Neural cell (in vitro differentiated cells): Measurements from ENCODE around the gene BRD9. TPM values are rescaled to one million over a fixed set of nuclear protein-coding genes. Genes with fewer than 3 reads are reported as not detected.

ENCODE experiments used
- H2AFZ ChIP-seq: fragments of 200-600, 300-800 bp; sonication (generic), shearing (Covaris generic); 2 replicates; pipeline ENCODE4 v1.6.0; 2014; ENCODE audit warnings: low read depth, mild to moderate bottlenecking, antibody characterized with exemption, low read length, moderate library complexity
- H3F3A ChIP-seq: fragments of 200-600 bp; shearing (Covaris generic); 2 replicates; pipeline ENCODE4 v1.6.1; 2016; ENCODE audit warnings: mild to moderate bottlenecking, moderate library complexity, mixed read lengths, antibody characterized with exemption, low read length; ENCODE audit not compliant: insufficient read depth, poor library complexity, severe bottlenecking
- H3K27ac ChIP-seq: fragments of 200-600, 300-800 bp; sonication (generic), shearing (Covaris generic); 2 replicates; pipeline ENCODE4 v1.5.1; 2014; ENCODE audit warnings: mild to moderate bottlenecking, low read length, moderate library complexity
- H3K27me3 ChIP-seq: fragments of 300-800, 200-600 bp; sonication (generic), shearing (Covaris generic); 2 replicates; pipeline ENCODE4 v1.6.0; 2014; ENCODE audit warnings: mild to moderate bottlenecking, low read depth, low read length, moderate library complexity; ENCODE audit not compliant: insufficient read depth
- H3K36me3 ChIP-seq: fragments of 300-800, 200-600 bp; sonication (generic), shearing (Covaris generic); 2 replicates; pipeline ENCODE4 v1.5.1; 2014; ENCODE audit warnings: mild to moderate bottlenecking, antibody characterized with exemption, low read length, moderate library complexity; ENCODE audit not compliant: insufficient read depth
- H3K4me2 ChIP-seq: fragments of 300-800, 200-600 bp; sonication (generic), shearing (Covaris generic); 2 replicates; pipeline ENCODE4 v1.6.0; 2014; ENCODE audit warnings: mild to moderate bottlenecking, low read length
- H3K4me3 ChIP-seq: fragments of 300-800, 200-600 bp; sonication (generic), shearing (Covaris generic); 2 replicates; pipeline ENCODE4 v1.5.1; 2014; ENCODE audit warnings: mild to moderate bottlenecking, low read length, moderate library complexity
- H3K79me2 ChIP-seq: fragments of 200-600 bp; shearing (Covaris generic); replicated peaks from 2 replicates; pipeline ENCODE4 v1.6.0; 2014; ENCODE audit warnings: mild to moderate bottlenecking, low read length, moderate library complexity; ENCODE audit not compliant: insufficient read depth
- H3K9ac ChIP-seq: fragments of 300-800, 200-600 bp; sonication (generic), shearing (Covaris generic); 2 replicates; pipeline ENCODE4 v1.6.1; 2016; ENCODE audit warnings: mild to moderate bottlenecking, low read length, mixed read lengths
- H3K9me2 ChIP-seq: fragments of 200-600 bp; shearing (Covaris generic); 2 replicates; pipeline ENCODE4 v1.6.1; 2016; ENCODE audit warnings: mild to moderate bottlenecking, low read length, mixed read lengths; ENCODE audit not compliant: insufficient read depth
- H3K9me3 ChIP-seq: fragments of 200-600, 300-800 bp; sonication (generic), shearing (Covaris generic); 2 replicates; pipeline ENCODE4 v1.6.1; 2016; ENCODE audit warnings: mild to moderate bottlenecking, mixed run types, low read length, moderate library complexity, mixed read lengths
- H4K20me1 ChIP-seq: fragments of 200-600 bp; shearing (Covaris generic); 2 replicates; pipeline ENCODE4 v1.6.1; 2016; ENCODE audit warnings: mild to moderate bottlenecking, mixed run types; ENCODE audit not compliant: insufficient read depth
- EP300 ChIP-seq: fragments of 450-650 bp; conservative IDR thresholded peaks from 2 replicates; pipeline ENCODE4 v1.6.1; 2014; ENCODE audit warnings: antibody characterized with exemption, mild to moderate bottlenecking, moderate library complexity; ENCODE audit not compliant: poor library complexity, severe bottlenecking
- EZH2 ChIP-seq: fragments of 200-600, 300-800 bp; shearing (Covaris generic), sonication (generic); IDR thresholded peaks from 2 replicates; pipeline ENCODE4 v1.6.1; 2014; ENCODE audit warnings: antibody characterized with exemption, low read length, borderline replicate concordance, mild to moderate bottlenecking; ENCODE audit not compliant: insufficient read depth, poor library complexity, severe bottlenecking
- MXI1 ChIP-seq: fragments of 450-650 bp; conservative IDR thresholded peaks from 2 replicates; pipeline ENCODE4 v1.6.1; 2014; ENCODE audit warnings: antibody characterized with exemption, mild to moderate bottlenecking; ENCODE audit not compliant: poor library complexity, severe bottlenecking
- POLR2AphosphoS5 ChIP-seq: IDR thresholded peaks from 2 replicates; pipeline ENCODE4 v1.6.1; 2012
- RAD21 ChIP-seq: fragments of 450-650 bp; conservative IDR thresholded peaks from 2 replicates; pipeline ENCODE4 v1.6.1; 2014; ENCODE audit warnings: antibody characterized with exemption, mild to moderate bottlenecking, moderate library complexity
- SMC3 ChIP-seq: fragments of 450-650 bp; conservative IDR thresholded peaks from 2 replicates; pipeline ENCODE4 v1.6.1; 2014; ENCODE audit warnings: antibody characterized with exemption, mild to moderate bottlenecking, moderate library complexity; ENCODE audit not compliant: poor library complexity
- TAF1 ChIP-seq: IDR thresholded peaks from 2 replicates; pipeline ENCODE4 v1.6.1; 2012; ENCODE audit warnings: low read depth
- polyA plus RNA-seq: library from polyadenylated mRNA; depleted of rRNA; stranded (reverse); fragments of >200 nt; gene quantifications from 2 replicates; pipeline ENCODE4 v1.2.3, GENCODE V29; 2014
- TF ChIP-seq, protein P1 (sequence below): IDR thresholded peaks from 2 replicates; pipeline ENCODE4 v1.6.1; 2012; ENCODE audit warnings: borderline replicate concordance
- TF ChIP-seq, protein P2 (sequence below): fragments of 450-650 bp; IDR thresholded peaks from 2 replicates; pipeline ENCODE4 v1.5.1; 2014; ENCODE audit warnings: antibody characterized with exemption, mild to moderate bottlenecking, moderate library complexity; ENCODE audit not compliant: poor library complexity, severe bottlenecking

Gene BRD9
- polyA plus RNA-seq, 1 donor from 2014 or later: 50.4 TPM

DNA sequence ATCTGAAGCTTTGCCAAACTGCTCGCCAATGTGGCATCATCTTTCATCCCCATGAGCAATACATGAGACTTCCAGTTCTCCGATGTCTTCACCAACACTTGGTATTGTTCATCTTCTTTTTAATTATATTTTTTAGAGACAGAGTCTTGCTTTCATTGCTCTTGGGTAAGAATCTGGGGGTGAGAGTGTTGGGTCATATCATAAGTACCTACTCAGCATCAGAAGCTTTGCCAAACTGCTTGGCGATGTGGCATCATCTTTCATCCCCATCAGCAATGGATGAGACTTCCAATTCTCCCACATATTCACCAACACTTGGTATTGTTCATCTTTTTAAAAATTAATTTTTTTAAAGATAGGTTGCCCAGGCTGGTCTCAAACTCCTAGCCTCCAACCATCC, 77.2 kb downstream of the BRD9 start:
- no peaks in the 10 kb centered on the region for H3F3A ChIP-seq
- H3K27me3 ChIP-seq: no peaks in the 10 kb centered on the region
- no peak overlapping the region for H3K4me2 ChIP-seq
- H2AFZ ChIP-seq: no peak overlapping the region
- H3K9me2 ChIP-seq: no peaks in the 10 kb centered on the region
- no peaks in the 10 kb centered on the region for H3K36me3 ChIP-seq
- no peaks in the 10 kb centered on the region for H3K79me2 ChIP-seq
- no peaks in the 10 kb centered on the region for H3K9me3 ChIP-seq
- no peak overlapping the region for H3K4me3 ChIP-seq
- H4K20me1 ChIP-seq: no peaks in the 10 kb centered on the region
- TF ChIP-seq, protein P1, sequence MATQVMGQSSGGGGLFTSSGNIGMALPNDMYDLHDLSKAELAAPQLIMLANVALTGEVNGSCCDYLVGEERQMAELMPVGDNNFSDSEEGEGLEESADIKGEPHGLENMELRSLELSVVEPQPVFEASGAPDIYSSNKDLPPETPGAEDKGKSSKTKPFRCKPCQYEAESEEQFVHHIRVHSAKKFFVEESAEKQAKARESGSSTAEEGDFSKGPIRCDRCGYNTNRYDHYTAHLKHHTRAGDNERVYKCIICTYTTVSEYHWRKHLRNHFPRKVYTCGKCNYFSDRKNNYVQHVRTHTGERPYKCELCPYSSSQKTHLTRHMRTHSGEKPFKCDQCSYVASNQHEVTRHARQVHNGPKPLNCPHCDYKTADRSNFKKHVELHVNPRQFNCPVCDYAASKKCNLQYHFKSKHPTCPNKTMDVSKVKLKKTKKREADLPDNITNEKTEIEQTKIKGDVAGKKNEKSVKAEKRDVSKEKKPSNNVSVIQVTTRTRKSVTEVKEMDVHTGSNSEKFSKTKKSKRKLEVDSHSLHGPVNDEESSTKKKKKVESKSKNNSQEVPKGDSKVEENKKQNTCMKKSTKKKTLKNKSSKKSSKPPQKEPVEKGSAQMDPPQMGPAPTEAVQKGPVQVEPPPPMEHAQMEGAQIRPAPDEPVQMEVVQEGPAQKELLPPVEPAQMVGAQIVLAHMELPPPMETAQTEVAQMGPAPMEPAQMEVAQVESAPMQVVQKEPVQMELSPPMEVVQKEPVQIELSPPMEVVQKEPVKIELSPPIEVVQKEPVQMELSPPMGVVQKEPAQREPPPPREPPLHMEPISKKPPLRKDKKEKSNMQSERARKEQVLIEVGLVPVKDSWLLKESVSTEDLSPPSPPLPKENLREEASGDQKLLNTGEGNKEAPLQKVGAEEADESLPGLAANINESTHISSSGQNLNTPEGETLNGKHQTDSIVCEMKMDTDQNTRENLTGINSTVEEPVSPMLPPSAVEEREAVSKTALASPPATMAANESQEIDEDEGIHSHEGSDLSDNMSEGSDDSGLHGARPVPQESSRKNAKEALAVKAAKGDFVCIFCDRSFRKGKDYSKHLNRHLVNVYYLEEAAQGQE: no peak
- TF ChIP-seq MXI1: no peak
- TF ChIP-seq POLR2AphosphoS5: no peak
- no peak for TF ChIP-seq RAD21
- no peak for TF ChIP-seq EP300
- TF ChIP-seq SMC3: no peak
- TF ChIP-seq, protein P2, sequence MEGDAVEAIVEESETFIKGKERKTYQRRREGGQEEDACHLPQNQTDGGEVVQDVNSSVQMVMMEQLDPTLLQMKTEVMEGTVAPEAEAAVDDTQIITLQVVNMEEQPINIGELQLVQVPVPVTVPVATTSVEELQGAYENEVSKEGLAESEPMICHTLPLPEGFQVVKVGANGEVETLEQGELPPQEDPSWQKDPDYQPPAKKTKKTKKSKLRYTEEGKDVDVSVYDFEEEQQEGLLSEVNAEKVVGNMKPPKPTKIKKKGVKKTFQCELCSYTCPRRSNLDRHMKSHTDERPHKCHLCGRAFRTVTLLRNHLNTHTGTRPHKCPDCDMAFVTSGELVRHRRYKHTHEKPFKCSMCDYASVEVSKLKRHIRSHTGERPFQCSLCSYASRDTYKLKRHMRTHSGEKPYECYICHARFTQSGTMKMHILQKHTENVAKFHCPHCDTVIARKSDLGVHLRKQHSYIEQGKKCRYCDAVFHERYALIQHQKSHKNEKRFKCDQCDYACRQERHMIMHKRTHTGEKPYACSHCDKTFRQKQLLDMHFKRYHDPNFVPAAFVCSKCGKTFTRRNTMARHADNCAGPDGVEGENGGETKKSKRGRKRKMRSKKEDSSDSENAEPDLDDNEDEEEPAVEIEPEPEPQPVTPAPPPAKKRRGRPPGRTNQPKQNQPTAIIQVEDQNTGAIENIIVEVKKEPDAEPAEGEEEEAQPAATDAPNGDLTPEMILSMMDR: no peak
- no peak for TF ChIP-seq TAF1
- TF ChIP-seq EZH2: no peak
- no peak overlapping the region for H3K27ac ChIP-seq
- H3K9ac ChIP-seq: no peak overlapping the region

Other genes starting within 250 kb of the BRD9 start
- gene TPPP, start 199.4 kb downstream of the BRD9 start, polyA plus RNA-seq: 9.9 and 14.3 TPM in 2 replicates
- 9.9 and 12.1 TPM in 2 replicates for gene ZDHHC11B, start 108.1 kb downstream of the BRD9 start, polyA plus RNA-seq
- 11.4 and 12.6 TPM in 2 replicates for gene ZDHHC11, start 41.8 kb downstream of the BRD9 start, polyA plus RNA-seq
- 2.1 and 2.6 TPM in 2 replicates for gene TRIP13, start 83 bp upstream of the BRD9 start, polyA plus RNA-seq
- gene NKD2, start 116.0 kb upstream of the BRD9 start, polyA plus RNA-seq: 7.2 and 14.2 TPM in 2 replicates
- 3.1 and 4.5 TPM in 2 replicates for gene SLC12A7, start 219.3 kb upstream of the BRD9 start, polyA plus RNA-seq